OCI-LY3 (cell line): ENCODE measurements around the gene AP4M1.

Experiments
- H2AFZ ChIP-seq: fragments of 200-600, 300-600 bp; shearing (Covaris generic); 2 replicates; pipeline ENCODE4 v1.6.0; 2014; ENCODE audit warnings: antibody characterized with exemption, low read depth, low read length
- H3K27ac ChIP-seq: fragments of 200-600, 300-600 bp; sonication (generic); 2 replicates; pipeline ENCODE4 v1.5.1; 2014; ENCODE audit warnings: mild to moderate bottlenecking, low read length, moderate library complexity, mixed read lengths
- H3K27me3 ChIP-seq: fragments of 200-600, 300-600 bp; sonication (generic); 2 replicates; pipeline ENCODE4 v1.6.1; 2014; ENCODE audit warnings: low read depth, low read length, mixed read lengths
- H3K36me3 ChIP-seq: fragments of 200-600, 300-600 bp; sonication (generic); replicated peaks from 2 replicates; pipeline ENCODE3; 2014; ENCODE audit warnings: low read depth, low read length, mixed read lengths
- H3K4me1 ChIP-seq: fragments of 300-600, 200-600 bp; sonication (generic); 2 replicates; pipeline ENCODE4 v1.6.1; 2014; ENCODE audit warnings: low read length, mixed read lengths
- H3K4me2 ChIP-seq: fragments of 200-600, 300-600 bp; sonication (generic); 2 replicates; pipeline ENCODE4 v1.6.1; 2014; ENCODE audit warnings: low read length, mixed read lengths
- H3K4me3 ChIP-seq: fragments of 300-600, 200-600 bp; sonication (generic); 2 replicates; pipeline ENCODE4 v1.5.1; 2014; ENCODE audit warnings: antibody characterized with exemption, mild to moderate bottlenecking, low read length, moderate library complexity
- H3K79me2 ChIP-seq: fragments of 300-600, 200-600 bp; shearing (Covaris generic); 2 replicates; pipeline ENCODE4 v1.6.1; 2014; ENCODE audit warnings: mild to moderate bottlenecking, low read length, mixed read lengths
- H3K9ac ChIP-seq: fragments of 300-600, 200-600 bp; shearing (Covaris generic); 2 replicates; pipeline ENCODE4 v1.6.0; 2014; ENCODE audit warnings: mild to moderate bottlenecking, low read length, moderate library complexity
- H3K9me3 ChIP-seq: fragments of 200-600, 300-600 bp; shearing (Covaris generic); 2 replicates; pipeline ENCODE4 v1.6.1; 2014; ENCODE audit warnings: low read length, mixed read lengths; ENCODE audit not compliant: insufficient read depth
- H4K20me1 ChIP-seq: fragments of 200-600, 300-600 bp; sonication (generic); 2 replicates; pipeline ENCODE4 v1.6.1; 2016; ENCODE audit warnings: low read length, mixed read lengths; ENCODE audit not compliant: insufficient read depth
- CTCF ChIP-seq: fragments of 200-600, 300-600 bp; sonication (generic); IDR thresholded peaks from 2 replicates; pipeline ENCODE4 v1.5.1; 2014; ENCODE audit warnings: antibody characterized with exemption, low read length, low read depth
- EZH2phosphoT487 ChIP-seq: fragments of 200-600 bp; shearing (Covaris generic); IDR thresholded peaks from 2 replicates; pipeline ENCODE4 v1.6.1; 2018; ENCODE audit warnings: antibody characterized with exemption, mixed run types, low read depth

AP4M1 gene

GRCh38 chr7:100115026-100115425 lies 13.6 kb downstream of the AP4M1 start:
- no peak overlapping the region for H3K4me2 ChIP-seq
- H3K79me2 ChIP-seq = peaks cover 12% of the 10 kb centered on the region
- no peak overlapping the region for H2AFZ ChIP-seq
- TF ChIP-seq CTCF = no peak
- TF ChIP-seq EZH2phosphoT487 = no peak
- no peak overlapping the region for H3K4me3 ChIP-seq
- no peak overlapping the region for H3K27ac ChIP-seq
- no peaks in the 10 kb centered on the region for H4K20me1 ChIP-seq
- no peaks in the 10 kb centered on the region for H3K9me3 ChIP-seq
- H3K9ac ChIP-seq = no peak overlapping the region
- H3K27me3 ChIP-seq = no peaks in the 10 kb centered on the region
- H3K4me1 ChIP-seq = peaks cover 6% of the 10 kb centered on the region; the same call in 1 of the 2 replicates
- H3K36me3 ChIP-seq = peaks cover 15% of the 10 kb centered on the region

GRCh38 chr7:100118388-100119071 lies 17.1 kb downstream of the AP4M1 start:
- TF ChIP-seq CTCF (no peak), EZH2phosphoT487 (no peak)
- H4K20me1 ChIP-seq = no peaks in the 10 kb centered on the region
- peak overlapping the region; percentile 87 for H3K4me3 ChIP-seq
- peak overlapping the region; percentile 80; the same call in 1 of the 2 replicates for H2AFZ ChIP-seq
- H3K4me1 ChIP-seq = peaks cover 14% of the 10 kb centered on the region
- H3K79me2 ChIP-seq = peaks cover 12% of the 10 kb centered on the region
- no peaks in the 10 kb centered on the region for H3K27me3 ChIP-seq
- peak overlapping the region; percentile 95 for H3K4me2 ChIP-seq
- peak overlapping the region; percentile 69 for H3K9ac ChIP-seq
- no peaks in the 10 kb centered on the region for H3K9me3 ChIP-seq
- H3K27ac ChIP-seq = peak overlapping the region; percentile 54; the same call in 1 of the 2 replicates
- H3K36me3 ChIP-seq = no peaks in the 10 kb centered on the region

- Histone ChIP-seq H3K27me3 (no peaks in the 10 kb centered on the region), H3K36me3 (peaks cover 3% of the 10 kb centered on the region), H3K9ac (peak within 1 kb of the TSS; percentile 69), H3K4me2 (peak within 1 kb of the TSS; percentile 95), H2AFZ (peak within 1 kb of the TSS; percentile 80), H3K9me3 (no peaks in the 10 kb centered on the region), H3K4me1 (peaks cover 14% of the 10 kb centered on the region), H3K4me3 (peak within 1 kb of the TSS; percentile 87), H3K27ac (peak within 1 kb of the TSS; percentile 54), H4K20me1 (no peaks in the 10 kb centered on the region), H3K79me2 (peaks cover 12% of the 10 kb centered on the region)
- TF ChIP-seq EZH2phosphoT487 (no peak), CTCF (no peak)
Measured at GRCh38 chr7:100119072-100119969, 17.9 kb downstream of the AP4M1 start, which contains the start of the genes CNPY4 and TAF6. TSS of gene CNPY4 (plus strand) at chr7:100119634. CDS start at chr7:100119745, 111 bp downstream. TSS of gene TAF6 (minus strand) at chr7:100119358. CDS start at chr7:100114209, 5,149 bp downstream.
